Neuronal stem cell (in vitro differentiated cells): ENCODE results near the gene PDE6A.

Experiments used
- DNase-seq: peaks from one replicate; pipeline ENCODE4 v3.0.0-alpha.2; 2013; ENCODE audit warnings: low spot score
- H2AFZ ChIP-seq: one replicate; pipeline ENCODE4 v1.6.1; 2013; ENCODE audit warnings: mild to moderate bottlenecking, low read length, inconsistent platforms
- H2AK5ac ChIP-seq: 2 replicates; pipeline ENCODE4 v1.6.1; 2013; ENCODE audit warnings: low read depth, mild to moderate bottlenecking, inconsistent platforms, low read length, moderate library complexity, mixed read lengths
- H2BK120ac ChIP-seq: 2 replicates; pipeline ENCODE4 v1.6.1; 2013; ENCODE audit warnings: low read depth, mild to moderate bottlenecking, inconsistent platforms, low read length, moderate library complexity, mixed read lengths
- H2BK12ac ChIP-seq: one replicate; pipeline ENCODE4 v1.6.1; 2013; ENCODE audit warnings: low read length, inconsistent platforms
- H2BK15ac ChIP-seq: 2 replicates; pipeline ENCODE4 v1.6.1; 2013; ENCODE audit warnings: mild to moderate bottlenecking, low read length, inconsistent platforms, mixed read lengths
- H2BK5ac ChIP-seq: one replicate; pipeline ENCODE4 v1.6.1; 2013; ENCODE audit warnings: inconsistent platforms, mild to moderate bottlenecking, low read length, moderate library complexity
- H3K14ac ChIP-seq: one replicate; pipeline ENCODE4 v1.6.1; 2013; ENCODE audit warnings: low read length, inconsistent platforms
- H3K18ac ChIP-seq: 2 replicates; pipeline ENCODE4 v1.6.1; 2013; ENCODE audit warnings: low read length, inconsistent platforms
- H3K23ac ChIP-seq: 2 replicates; pipeline ENCODE4 v1.6.1; 2013; ENCODE audit warnings: low read depth, mild to moderate bottlenecking, mixed read lengths, low read length, inconsistent platforms; ENCODE audit not compliant: poor library complexity
- H3K27ac ChIP-seq: replicated peaks from 3 replicates; pipeline ENCODE4 v1.5.1; 2013; ENCODE audit warnings: low read length, inconsistent platforms
- H3K27me3 ChIP-seq, 3 experiments: 2 replicates each; pipeline ENCODE4 v1.6.1; 2013; ENCODE audit warnings: low read length in 3 of 3, mild to moderate bottlenecking in 2 of 3, inconsistent platforms in 1 of 3, low read depth in 1 of 3, mixed read lengths in 1 of 3, moderate library complexity in 1 of 3; ENCODE audit not compliant: control insufficient read depth in 3 of 3, insufficient read depth in 3 of 3
- H3K36me3 ChIP-seq, 2 donors: replicated peaks in 1 of 2; 2 replicates each; pipeline ENCODE4 v1.6.1; 2013; ENCODE audit warnings: low read length in 2 of 2; ENCODE audit not compliant: control insufficient read depth in 2 of 2, insufficient read depth in 2 of 2
- H3K4ac ChIP-seq: 2 replicates; pipeline ENCODE4 v1.6.1; 2013; ENCODE audit warnings: inconsistent platforms, mild to moderate bottlenecking, low read length, moderate library complexity
- H3K4me1 ChIP-seq, 2 donors: 1 replicate in 1 of 2; 2 replicates in 1 of 2; pipeline ENCODE4 v1.6.1; 2013; ENCODE audit warnings: low read length in 2 of 2, low read depth in 1 of 2; ENCODE audit not compliant: control insufficient read depth in 2 of 2, insufficient read depth in 1 of 2
- H3K4me2 ChIP-seq: one replicate; pipeline ENCODE4 v1.6.1; 2013; ENCODE audit warnings: mild to moderate bottlenecking, low read length, inconsistent platforms; ENCODE audit not compliant: insufficient read depth, poor library complexity, severe bottlenecking
- H3K4me3 ChIP-seq, 2 donors: 2 replicates each; pipeline ENCODE4 v1.5.1; 2013; ENCODE audit warnings: low read length in 2 of 2, mild to moderate bottlenecking in 2 of 2, inconsistent platforms in 1 of 2, moderate library complexity in 1 of 2
- H3K79me1 ChIP-seq: one replicate; pipeline ENCODE4 v1.6.1; 2013; ENCODE audit warnings: low read depth, mild to moderate bottlenecking, inconsistent platforms, low read length, moderate library complexity
- H3K9ac ChIP-seq: one replicate; pipeline ENCODE4 v1.6.1; 2013; ENCODE audit warnings: mild to moderate bottlenecking, low read depth, low read length, inconsistent platforms; ENCODE audit not compliant: poor library complexity
- H3K9me3 ChIP-seq, 2 donors: replicated peaks in 1 of 2; 2 replicates each; pipeline versions ENCODE3 to v1.6.1; 2013; ENCODE audit warnings: low read length in 2 of 2, mild to moderate bottlenecking in 2 of 2, inconsistent platforms in 1 of 2, low read depth in 1 of 2, mixed read lengths in 1 of 2, moderate library complexity in 1 of 2; ENCODE audit not compliant: control insufficient read depth in 2 of 2, insufficient read depth in 1 of 2
- H4K8ac ChIP-seq: one replicate; pipeline ENCODE4 v1.6.1; 2013; ENCODE audit warnings: low read depth, mild to moderate bottlenecking, inconsistent platforms, low read length, moderate library complexity
- H4K91ac ChIP-seq: one replicate; pipeline ENCODE4 v1.6.1; 2013; ENCODE audit warnings: low read length, low read depth, mild to moderate bottlenecking, inconsistent platforms; ENCODE audit not compliant: poor library complexity
- WGBS, 2 donors: extraction: QIAGEN DNeasy Blood & Tissue Kit; methylation state at CpG; one replicate each; pipeline ENCODE4 v1.1.7; 2013; ENCODE audit warnings: missing lambda C conversion rate in 2 of 2, mixed read lengths in 1 of 2; ENCODE audit not compliant: insufficient read length in 2 of 2, insufficient replicate concordance in 1 of 2; ENCODE audit errors: extremely low coverage in 2 of 2; 5-methylcytosine and 5-hydroxymethylcytosine counted together

The PDE6A gene

GRCh38 chr5:149810856-149811255, 133.7 kb downstream of the PDE6A start:
- Histone ChIP-seq H2BK15ac (no peak overlapping the region), H2AK5ac (no peak overlapping the region), H3K79me1 (no peaks in the 10 kb centered on the region), H3K4me3 (no peak overlapping the region), H3K36me3 (no peaks in the 10 kb centered on the region), H3K9ac (no peak overlapping the region), H2BK5ac (no peak overlapping the region), H3K18ac (no peak overlapping the region), H4K91ac (no peak overlapping the region), H2BK12ac (no peak overlapping the region), H3K14ac (no peak overlapping the region), H2BK120ac (no peak overlapping the region), H3K4me2 (no peak overlapping the region), H2AFZ (no peak overlapping the region), H3K27ac (no peak overlapping the region), H3K4me1 (peaks cover 3% of the 10 kb centered on the region in 2 donors), H3K23ac (no peak overlapping the region), H3K4ac (no peak overlapping the region), H4K8ac (no peak overlapping the region), H3K9me3 (no peaks in the 10 kb centered on the region), H3K27me3 (peaks cover 0 to 18% (median 0%) of the 10 kb centered on the region in 3 experiments)
- no peak for DNase-seq
- no CpG with 5 or more reads among the region's 6 CpGs for WGBS, 2 donors

- DNase-seq, result no peak
- H3K18ac ChIP-seq, result peak overlapping the region; percentile 32
- H3K36me3 ChIP-seq, result no peaks in the 10 kb centered on the region
- H3K23ac ChIP-seq, result no peak overlapping the region
- no peak overlapping the region for H2BK5ac ChIP-seq
- no peak overlapping the region for H4K91ac ChIP-seq
- no peak overlapping the region for H2AK5ac ChIP-seq
- H2BK15ac ChIP-seq, result no peak overlapping the region
- H3K79me1 ChIP-seq, result no peaks in the 10 kb centered on the region
- H3K14ac ChIP-seq, result no peak overlapping the region
- no peak overlapping the region for H3K27ac ChIP-seq
- peaks cover 0 to 18% (median 0%) of the 10 kb centered on the region in 3 experiments for H3K27me3 ChIP-seq
- H2AFZ ChIP-seq, result no peak overlapping the region
- no peak overlapping the region for H4K8ac ChIP-seq
- H3K4me1 ChIP-seq, result peaks cover 3 to 5% of the 10 kb centered on the region in 2 donors
- no peaks in the 10 kb centered on the region for H3K9me3 ChIP-seq
- H2BK12ac ChIP-seq, result no peak overlapping the region
- no CpG with 5 or more reads among the region's 8 CpGs for WGBS, 2 donors
- no peak overlapping the region for H2BK120ac ChIP-seq
- H3K4me3 ChIP-seq, result peak overlapping the region in 1 of 2 donors; percentile 42
- H3K4me2 ChIP-seq, result no peak overlapping the region
- H3K4ac ChIP-seq, result no peak overlapping the region
- H3K9ac ChIP-seq, result no peak overlapping the region
Measured at GRCh38 chr5:149809931-149810691, 134.5 kb downstream of the PDE6A start.

- no peak overlapping the region for H3K9ac ChIP-seq
- no peak overlapping the region for H3K27ac ChIP-seq
- H3K4me2 ChIP-seq, result no peak overlapping the region
- H3K18ac ChIP-seq, result no peak overlapping the region
- H3K4me1 ChIP-seq, result peaks cover 5 to 6% of the 10 kb centered on the region in 2 donors
- no peaks in the 10 kb centered on the region for H3K9me3 ChIP-seq
- H2BK12ac ChIP-seq, result no peak overlapping the region
- no peak overlapping the region for H3K14ac ChIP-seq
- H4K8ac ChIP-seq, result no peak overlapping the region
- no peak overlapping the region for H3K4ac ChIP-seq
- no peak overlapping the region for H2BK15ac ChIP-seq
- no peak overlapping the region for H3K4me3 ChIP-seq
- no CpG with 5 or more reads among the region's 5 CpGs for WGBS, 2 donors
- H2AFZ ChIP-seq, result no peak overlapping the region
- H2AK5ac ChIP-seq, result no peak overlapping the region
- no peak overlapping the region for H2BK5ac ChIP-seq
- H2BK120ac ChIP-seq, result no peak overlapping the region
- no peak for DNase-seq
- H3K36me3 ChIP-seq, result no peaks in the 10 kb centered on the region
- no peaks in the 10 kb centered on the region for H3K79me1 ChIP-seq
- H3K23ac ChIP-seq, result no peak overlapping the region
- H3K27me3 ChIP-seq, result peaks cover 0 to 18% (median 0%) of the 10 kb centered on the region in 3 experiments
- H4K91ac ChIP-seq, result no peak overlapping the region
Measured at GRCh38 chr5:149808264-149808982, 136.2 kb downstream of the PDE6A start.
